ENCODE data around the gene IGFBPL1. TPM values are rescaled to one million over a fixed set of nuclear protein-coding genes. Genes with fewer than 3 reads are reported as not detected.

IGFBPL1 gene
- total and polyA plus RNA-seq, 3 experiments from 2014 or later = not detected

- POLR2A ChIA-PET = no interaction called here
- Histone ChIP-seq H3K4me3 (ENCODE audit: low read length) (no peak overlapping the region), H3K27me3 (ENCODE audit: insufficient read depth, low read length, poor library complexity, severe bottlenecking) (no peaks in the 10 kb centered on the region), H3K36me3 (ENCODE audit: insufficient read depth, low read length) (no peaks in the 10 kb centered on the region), H3K9me3 (ENCODE audit: low read length) (no peaks in the 10 kb centered on the region), H3K4me1 (ENCODE audit: insufficient read depth, low read length) (no peaks in the 10 kb centered on the region), H3K27ac (ENCODE audit: low read depth, low read length) (no peak overlapping the region)
- Mint-ChIP-seq H3K9me3 (no peaks in the 10 kb centered on the region), H3K36me3 (no peaks in the 10 kb centered on the region), H3K27ac (no peak overlapping the region), H3K27me3 (peaks cover 12 to 22% of the 10 kb centered on the region in 2 donors), H3K4me3 (no peak overlapping the region), H3K4me1 (no peaks in the 10 kb centered on the region)
- DNase-seq = no peak
- CTCF ChIA-PET = no interaction called here
These were observed 12.5 kb upstream of the IGFBPL1 start for GRCh38 chr9:38436708-38437107.

GRCh38 chr9:38435521-38435920, 11.3 kb upstream of the IGFBPL1 start:
- peaks cover 4 to 6% (median 5%) of the 10 kb centered on the region in 3 donors for H3K4me1 Mint-ChIP-seq
- Histone ChIP-seq H3K27ac (ENCODE audit: low read depth, low read length) (no peak overlapping the region), H3K4me3 (ENCODE audit: low read length) (no peak overlapping the region), H3K36me3 (ENCODE audit: insufficient read depth, low read length) (no peaks in the 10 kb centered on the region), H3K9me3 (ENCODE audit: low read length) (no peaks in the 10 kb centered on the region), H3K27me3 (ENCODE audit: insufficient read depth, low read length, poor library complexity, severe bottlenecking) (no peaks in the 10 kb centered on the region), H3K4me1 (ENCODE audit: insufficient read depth, low read length) (no peaks in the 10 kb centered on the region)
- no peak overlapping the region for H3K4me3 Mint-ChIP-seq
- no peak overlapping the region for H3K27ac Mint-ChIP-seq
- POLR2A ChIA-PET = no interaction called here
- H3K36me3 Mint-ChIP-seq = no peaks in the 10 kb centered on the region
- H3K27me3 Mint-ChIP-seq = peaks cover 8 to 23% of the 10 kb centered on the region in 2 donors
- CTCF ChIA-PET = interaction anchor here (1.4 kb wide), 1 partner anchor 521 kb away, joined by 4 read pairs; no protein-coding TSS in a partner anchor
- DNase-seq = no peak
- H3K9me3 Mint-ChIP-seq = no peaks in the 10 kb centered on the region

GRCh38 chr9:38434853-38435252, 10.6 kb upstream of the IGFBPL1 start:
- no peaks in the 10 kb centered on the region for H3K9me3 Mint-ChIP-seq
- H3K27ac Mint-ChIP-seq = peak overlapping the region in 1 of 8 donors; percentile 3
- H3K4me1 Mint-ChIP-seq = peaks cover 4 to 6% (median 5%) of the 10 kb centered on the region in 3 donors
- H3K27ac ChIP-seq (ENCODE audit: low read depth, low read length) = no peak overlapping the region
- H3K4me3 Mint-ChIP-seq = no peak overlapping the region
- ChIA-PET POLR2A (no interaction called here), CTCF (interaction anchor here (1.4 kb wide), 1 partner anchor 521 kb away, joined by 4 read pairs; no protein-coding TSS in a partner anchor)
- no peaks in the 10 kb centered on the region for H3K36me3 ChIP-seq (ENCODE audit: insufficient read depth, low read length)
- DNase-seq = no peak
- peaks cover 8 to 24% of the 10 kb centered on the region in 2 donors for H3K27me3 Mint-ChIP-seq
- no peak overlapping the region for H3K4me3 ChIP-seq (ENCODE audit: low read length)
- H3K27me3 ChIP-seq (ENCODE audit: insufficient read depth, low read length, poor library complexity, severe bottlenecking) = no peaks in the 10 kb centered on the region
- no peaks in the 10 kb centered on the region for H3K36me3 Mint-ChIP-seq
- H3K4me1 ChIP-seq (ENCODE audit: insufficient read depth, low read length) = no peaks in the 10 kb centered on the region
- H3K9me3 ChIP-seq (ENCODE audit: low read length) = no peaks in the 10 kb centered on the region

- Mint-ChIP-seq H3K27me3 (peaks cover 8 to 24% of the 10 kb centered on the region in 2 donors), H3K9me3 (no peaks in the 10 kb centered on the region), H3K4me3 (no peak overlapping the region), H3K36me3 (no peaks in the 10 kb centered on the region), H3K27ac (no peak overlapping the region), H3K4me1 (peaks cover 4 to 6% (median 5%) of the 10 kb centered on the region in 3 donors)
- no peaks in the 10 kb centered on the region for H3K4me1 ChIP-seq (ENCODE audit: insufficient read depth, low read length)
- no peak overlapping the region for H3K4me3 ChIP-seq (ENCODE audit: low read length)
- no peaks in the 10 kb centered on the region for H3K36me3 ChIP-seq (ENCODE audit: insufficient read depth, low read length)
- ChIA-PET CTCF (interaction anchor here (1.4 kb wide), 1 partner anchor 520 kb away, joined by 4 read pairs; no protein-coding TSS in a partner anchor), POLR2A (no interaction called here)
- DNase-seq = no peak
- H3K9me3 ChIP-seq (ENCODE audit: low read length) = no peaks in the 10 kb centered on the region
- H3K27ac ChIP-seq (ENCODE audit: low read depth, low read length) = no peak overlapping the region
- no peaks in the 10 kb centered on the region for H3K27me3 ChIP-seq (ENCODE audit: insufficient read depth, low read length, poor library complexity, severe bottlenecking)
These were observed 10.1 kb upstream of the IGFBPL1 start for GRCh38 chr9:38434365-38434764.

GRCh38 chr9:38432922-38433510, 8.8 kb upstream of the IGFBPL1 start:
- POLR2A ChIA-PET = no interaction called here
- H3K36me3 Mint-ChIP-seq = no peaks in the 10 kb centered on the region
- Histone ChIP-seq H3K27me3 (ENCODE audit: insufficient read depth, low read length, poor library complexity, severe bottlenecking) (no peaks in the 10 kb centered on the region), H3K27ac (ENCODE audit: low read depth, low read length) (no peak overlapping the region), H3K36me3 (ENCODE audit: insufficient read depth, low read length) (no peaks in the 10 kb centered on the region), H3K4me3 (ENCODE audit: low read length) (no peak overlapping the region), H3K9me3 (ENCODE audit: low read length) (no peaks in the 10 kb centered on the region), H3K4me1 (ENCODE audit: insufficient read depth, low read length) (no peaks in the 10 kb centered on the region)
- H3K4me3 Mint-ChIP-seq = no peak overlapping the region
- DNase-seq = peak in 2 of 5 donors; percentile 6 to 10
- peaks cover 8 to 16% of the 10 kb centered on the region in 2 donors for H3K27me3 Mint-ChIP-seq
- no peaks in the 10 kb centered on the region for H3K9me3 Mint-ChIP-seq
- H3K27ac Mint-ChIP-seq = no peak overlapping the region
- H3K4me1 Mint-ChIP-seq = peaks cover 4 to 6% (median 5%) of the 10 kb centered on the region in 3 donors
- CTCF ChIA-PET = interaction anchor here (1.0 kb wide), 1 partner anchor 520 kb away, joined by 3 read pairs; no protein-coding TSS in a partner anchor

GRCh38 chr9:38431116-38431515, 6.9 kb upstream of the IGFBPL1 start:
- no peak overlapping the region for H3K4me3 ChIP-seq (ENCODE audit: low read length)
- Mint-ChIP-seq H3K36me3 (no peaks in the 10 kb centered on the region), H3K27ac (no peak overlapping the region), H3K9me3 (no peaks in the 10 kb centered on the region), H3K27me3 (peaks cover 6 to 26% of the 10 kb centered on the region in 2 donors), H3K4me3 (no peak overlapping the region), H3K4me1 (peaks cover 4 to 6% (median 5%) of the 10 kb centered on the region in 3 donors)
- H3K36me3 ChIP-seq (ENCODE audit: insufficient read depth, low read length) = no peaks in the 10 kb centered on the region
- POLR2A ChIA-PET = no interaction called here
- H3K4me1 ChIP-seq (ENCODE audit: insufficient read depth, low read length) = no peaks in the 10 kb centered on the region
- no peaks in the 10 kb centered on the region for H3K27me3 ChIP-seq (ENCODE audit: insufficient read depth, low read length, poor library complexity, severe bottlenecking)
- no peak overlapping the region for H3K27ac ChIP-seq (ENCODE audit: low read depth, low read length)
- H3K9me3 ChIP-seq (ENCODE audit: low read length) = no peaks in the 10 kb centered on the region
- CTCF ChIA-PET = interaction anchor here (1.4 kb wide), 1 partner anchor 12 kb away, joined by 4 read pairs; no protein-coding TSS in a partner anchor
- no peak for DNase-seq

- Histone ChIP-seq H3K36me3 (ENCODE audit: insufficient read depth, low read length) (no peaks in the 10 kb centered on the region), H3K27me3 (ENCODE audit: insufficient read depth, low read length, poor library complexity, severe bottlenecking) (no peaks in the 10 kb centered on the region), H3K4me1 (ENCODE audit: insufficient read depth, low read length) (no peaks in the 10 kb centered on the region), H3K9me3 (ENCODE audit: low read length) (no peaks in the 10 kb centered on the region), H3K27ac (ENCODE audit: low read depth, low read length) (no peak overlapping the region), H3K4me3 (ENCODE audit: low read length) (no peak overlapping the region)
- peaks cover 8 to 45% of the 10 kb centered on the region in 2 donors for H3K27me3 Mint-ChIP-seq
- DNase-seq = no peak
- no peaks in the 10 kb centered on the region for H3K9me3 Mint-ChIP-seq
- H3K4me1 Mint-ChIP-seq = peaks cover 6 to 16% (median 12%) of the 10 kb centered on the region in 3 donors
- H3K36me3 Mint-ChIP-seq = no peaks in the 10 kb centered on the region
- ChIA-PET CTCF (no interaction called here), POLR2A (no interaction called here)
- peak overlapping the region in 1 of 8 donors; percentile 12 for H3K27ac Mint-ChIP-seq
- no peak overlapping the region for H3K4me3 Mint-ChIP-seq
These were observed 3.8 kb upstream of the IGFBPL1 start for GRCh38 chr9:38428062-38428461.

GRCh38 chr9:38424918-38425317, 664 bp upstream of the IGFBPL1 start:
- Histone ChIP-seq H3K4me3 (ENCODE audit: low read length) (no peak overlapping the region), H3K4me1 (ENCODE audit: insufficient read depth, low read length) (no peaks in the 10 kb centered on the region), H3K9me3 (ENCODE audit: low read length) (no peaks in the 10 kb centered on the region), H3K27me3 (ENCODE audit: insufficient read depth, low read length, poor library complexity, severe bottlenecking) (no peaks in the 10 kb centered on the region), H3K27ac (ENCODE audit: low read depth, low read length) (no peak overlapping the region), H3K36me3 (ENCODE audit: insufficient read depth, low read length) (no peaks in the 10 kb centered on the region)
- Mint-ChIP-seq H3K27ac (no peak overlapping the region), H3K27me3 (peaks cover 25 to 56% of the 10 kb centered on the region in 2 donors), H3K9me3 (no peaks in the 10 kb centered on the region), H3K4me3 (peak overlapping the region in 4 of 7 donors; percentile 11 to 64 (median 36)), H3K36me3 (no peaks in the 10 kb centered on the region), H3K4me1 (peaks cover 2 to 12% (median 6%) of the 10 kb centered on the region in 3 donors)
- no peak for DNase-seq
- POLR2A ChIA-PET = no interaction called here
- CTCF ChIA-PET = no interaction called here
